ENCODE results near the gene SLC35B3.
"Not testable (repeated sequence)": the region's sequence is repeated elsewhere in the genome, so short reads cannot be mapped to it uniquely, and the experiment has no call there.

Gene SLC35B3

GRCh38 chr6:8435093-8435844 is at the start of gene SLC35B3:
Gene SLC35B3 (minus strand): TSS chr6:8435545.
- DNase-seq (ENCODE audit: extremely low read depth in 1 of 2, low read depth in 1 of 2): peak; percentile 94 to 96

- no peak for DNase-seq (ENCODE audit: extremely low read depth in 1 of 2, low read depth in 1 of 2)
Observed at GRCh38 chr6:8483650-8484049, 48.3 kb upstream of the SLC35B3 start.

- no peak for DNase-seq (ENCODE audit: extremely low read depth in 1 of 2, low read depth in 1 of 2)
Observed at GRCh38 chr6:8481727-8482126, 46.4 kb upstream of the SLC35B3 start.

GRCh38 chr6:8478418-8478817 is 43.1 kb upstream of the SLC35B3 start:
- DNase-seq (ENCODE audit: extremely low read depth in 1 of 2, low read depth in 1 of 2): no peak

- DNase-seq (ENCODE audit: extremely low read depth in 1 of 2, low read depth in 1 of 2): no peak
Observed at GRCh38 chr6:8476656-8477055, 41.3 kb upstream of the SLC35B3 start.

GRCh38 chr6:8468552-8469356 is 33.4 kb upstream of the SLC35B3 start:
- no peak for DNase-seq (ENCODE audit: extremely low read depth in 1 of 2, low read depth in 1 of 2)

GRCh38 chr6:8462694-8463093 is 27.3 kb upstream of the SLC35B3 start:
- DNase-seq (ENCODE audit: extremely low read depth in 1 of 2, low read depth in 1 of 2): no peak

- DNase-seq (ENCODE audit: extremely low read depth in 1 of 2, low read depth in 1 of 2): no peak
Observed at GRCh38 chr6:8462169-8462568, 26.8 kb upstream of the SLC35B3 start.

- DNase-seq (ENCODE audit: extremely low read depth in 1 of 2, low read depth in 1 of 2): no peak
Observed at GRCh38 chr6:8446391-8446790, 11.0 kb upstream of the SLC35B3 start.

- DNase-seq (ENCODE audit: extremely low read depth in 1 of 2, low read depth in 1 of 2): not testable (repeated sequence)
Observed at GRCh38 chr6:8445930-8446329, 10.6 kb upstream of the SLC35B3 start.

GRCh38 chr6:8442150-8442549 is 6.8 kb upstream of the SLC35B3 start:
- DNase-seq (ENCODE audit: extremely low read depth in 1 of 2, low read depth in 1 of 2): no peak

GRCh38 chr6:8441452-8441851 is 6.1 kb upstream of the SLC35B3 start:
- DNase-seq (ENCODE audit: extremely low read depth in 1 of 2, low read depth in 1 of 2): no peak

- no peak for DNase-seq (ENCODE audit: extremely low read depth in 1 of 2, low read depth in 1 of 2)
Observed at GRCh38 chr6:8439601-8440268, 4.4 kb upstream of the SLC35B3 start.

GRCh38 chr6:8437813-8438212 is 2.5 kb upstream of the SLC35B3 start:
- no peak for DNase-seq (ENCODE audit: extremely low read depth in 1 of 2, low read depth in 1 of 2)

GRCh38 chr6:8436966-8437365 is 1.6 kb upstream of the SLC35B3 start:
- no peak for DNase-seq (ENCODE audit: extremely low read depth in 1 of 2, low read depth in 1 of 2)

- DNase-seq (ENCODE audit: extremely low read depth in 1 of 2, low read depth in 1 of 2): no peak
Observed at GRCh38 chr6:8435845-8436168, 462 bp upstream of the SLC35B3 start.

- DNase-seq (ENCODE audit: extremely low read depth in 1 of 2, low read depth in 1 of 2): no peak
Observed at GRCh38 chr6:8434727-8435092, 635 bp downstream of the SLC35B3 start.

- DNase-seq (ENCODE audit: extremely low read depth in 1 of 2, low read depth in 1 of 2): no peak
Observed at GRCh38 chr6:8432614-8433013, 2.7 kb downstream of the SLC35B3 start.

GRCh38 chr6:8429821-8430220 is 5.5 kb downstream of the SLC35B3 start:
- no peak for DNase-seq (ENCODE audit: extremely low read depth in 1 of 2, low read depth in 1 of 2)

- DNase-seq (ENCODE audit: extremely low read depth in 1 of 2, low read depth in 1 of 2): not testable (repeated sequence)
Observed at GRCh38 chr6:8426544-8426943, 8.8 kb downstream of the SLC35B3 start.

GRCh38 chr6:8420031-8420588 is 15.2 kb downstream of the SLC35B3 start:
- DNase-seq (ENCODE audit: extremely low read depth in 1 of 2, low read depth in 1 of 2): no peak

- DNase-seq (ENCODE audit: extremely low read depth in 1 of 2, low read depth in 1 of 2): no peak
Observed at GRCh38 chr6:8415913-8416312, 19.4 kb downstream of the SLC35B3 start.

All from stimulated activated CD8-positive, alpha-beta memory T cell treated with anti-CD3 and anti-CD28 coated beads, Interleukin-7, amount 100 ng/mL, for 48 hours (primary cell).